ENCODE results near the gene IFI35.

DNA sequence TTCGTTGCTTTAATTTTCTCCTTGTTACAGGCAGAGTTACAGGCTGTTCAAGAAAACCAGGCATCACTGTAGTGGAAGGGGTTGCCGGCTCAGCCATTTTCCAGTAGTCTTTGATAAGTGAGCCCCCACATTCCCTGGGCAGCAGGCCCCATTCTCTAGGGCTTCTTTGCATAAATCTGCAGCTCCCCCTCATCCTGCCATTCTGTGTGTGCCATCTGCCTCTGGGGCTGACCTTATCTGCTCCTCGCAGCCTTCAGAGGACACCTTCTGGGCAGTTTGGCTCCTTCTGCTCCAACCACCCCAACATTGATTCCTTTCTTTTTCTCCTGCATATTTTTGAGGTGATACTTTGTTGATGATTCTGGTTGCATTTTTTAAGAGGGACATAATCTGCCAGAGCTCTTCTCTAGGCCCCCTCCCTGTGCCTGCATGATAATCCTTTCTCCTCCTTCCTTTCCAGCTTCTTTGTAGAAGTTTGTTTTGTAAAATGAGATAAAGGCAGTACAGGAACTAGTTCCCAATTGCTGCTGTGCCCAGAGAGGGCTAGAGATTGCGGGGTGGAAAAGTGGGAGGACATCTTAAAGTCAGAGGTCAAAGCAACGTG, 35.5 kb downstream of the IFI35 start:
- TF ChIP-seq, protein P1, sequence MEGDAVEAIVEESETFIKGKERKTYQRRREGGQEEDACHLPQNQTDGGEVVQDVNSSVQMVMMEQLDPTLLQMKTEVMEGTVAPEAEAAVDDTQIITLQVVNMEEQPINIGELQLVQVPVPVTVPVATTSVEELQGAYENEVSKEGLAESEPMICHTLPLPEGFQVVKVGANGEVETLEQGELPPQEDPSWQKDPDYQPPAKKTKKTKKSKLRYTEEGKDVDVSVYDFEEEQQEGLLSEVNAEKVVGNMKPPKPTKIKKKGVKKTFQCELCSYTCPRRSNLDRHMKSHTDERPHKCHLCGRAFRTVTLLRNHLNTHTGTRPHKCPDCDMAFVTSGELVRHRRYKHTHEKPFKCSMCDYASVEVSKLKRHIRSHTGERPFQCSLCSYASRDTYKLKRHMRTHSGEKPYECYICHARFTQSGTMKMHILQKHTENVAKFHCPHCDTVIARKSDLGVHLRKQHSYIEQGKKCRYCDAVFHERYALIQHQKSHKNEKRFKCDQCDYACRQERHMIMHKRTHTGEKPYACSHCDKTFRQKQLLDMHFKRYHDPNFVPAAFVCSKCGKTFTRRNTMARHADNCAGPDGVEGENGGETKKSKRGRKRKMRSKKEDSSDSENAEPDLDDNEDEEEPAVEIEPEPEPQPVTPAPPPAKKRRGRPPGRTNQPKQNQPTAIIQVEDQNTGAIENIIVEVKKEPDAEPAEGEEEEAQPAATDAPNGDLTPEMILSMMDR (conservative IDR thresholded peaks at IDR 0.05), result no peak
- no peak for TF ChIP-seq EZH2 (IDR thresholded peaks at IDR 0.05; ENCODE audit: low read depth)

Data from PC-9 (cell line).